ENCODE measurements around the gene PTPRB. TPM values are rescaled to one million over a fixed set of nuclear protein-coding genes. Genes with fewer than 3 reads are reported as not detected.
A peak's percentile ranks its signal among the peaks of the same experiment; 100 is the strongest.

PTPRB gene
- total RNA-seq, 1 experiment from 2014 or later: 0.33 TPM

DNA sequence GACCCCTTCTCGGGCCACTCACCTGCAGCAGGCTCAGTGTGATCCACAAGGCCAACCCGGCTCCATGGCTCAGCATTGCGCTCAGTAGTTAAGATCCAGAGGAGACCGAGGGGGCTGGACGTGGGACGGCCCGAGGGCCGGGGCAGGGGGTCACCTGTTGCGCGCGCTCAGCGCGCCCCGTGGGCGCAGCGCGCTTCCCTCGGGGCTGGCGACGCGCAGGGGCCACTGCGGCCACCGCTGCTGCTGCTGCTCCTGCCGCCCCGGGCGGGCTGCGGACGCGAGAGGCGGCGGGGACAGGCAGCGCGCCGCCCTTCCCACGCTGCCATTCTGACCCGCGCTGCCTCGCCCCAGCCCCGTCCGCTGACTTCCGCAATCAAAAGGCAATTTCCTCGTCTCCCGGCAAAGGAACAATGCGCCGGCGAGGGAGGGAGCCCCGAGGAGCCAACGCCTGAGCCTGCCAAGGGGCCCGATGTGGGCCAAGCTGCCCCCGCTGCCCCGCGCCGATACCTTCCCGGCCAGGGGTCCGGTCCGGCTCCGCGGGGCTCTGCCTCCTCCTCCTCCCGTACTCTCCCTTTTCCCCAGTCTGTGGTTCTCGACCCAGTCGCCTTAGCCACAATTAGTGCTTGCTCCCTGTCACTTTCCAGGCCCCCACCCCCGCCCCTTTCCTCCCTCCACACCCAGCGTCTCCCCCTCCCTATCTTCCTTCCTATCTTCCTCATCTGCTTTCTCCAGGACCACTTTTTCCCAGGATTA, 27.3 kb downstream of the PTPRB start:
- no peaks in the 10 kb centered on the region for H3K9me3 ChIP-seq (ENCODE audit: control insufficient read depth, insufficient read depth, low read depth, low read length)
- H3K27me3 ChIP-seq (ENCODE audit: control insufficient read depth, insufficient read depth, low read length): peaks cover 13% of the 10 kb centered on the region
- intact Hi-C loops (cut with micrococcal nuclease; ENCODE audit: unreplicated experiment) (no loop called here), in situ Hi-C loops (cut with HindIII; ENCODE audit: low pct_unique_long_range_greater_than_20kb, low sequenced_read_pairs) (no loop called here)
- ChIA-PET CTCF (interaction anchor here (0.6 kb wide), 1 partner anchor 124 kb away, joined by 6 read pairs; no protein-coding TSS in a partner anchor), POLR2A (no interaction called here)
- H3K27ac ChIP-seq (ENCODE audit: low read length): no peak overlapping the region
- H3K4me3 ChIP-seq (ENCODE audit: low read depth in 2 of 2, low read length in 2 of 2): peak overlapping the region; percentile 44 to 50
- H3K4me1 ChIP-seq (ENCODE audit: control insufficient read depth, insufficient read depth, low read length): peaks cover 3% of the 10 kb centered on the region; the same call in 1 of the 2 replicates
- ATAC-seq: peak; percentile 84
- no peak for TF ChIP-seq CTCF (IDR thresholded peaks at IDR 0.05)
- no peak for TF ChIP-seq SIN3A (IDR thresholded peaks at IDR 0.05; ENCODE audit: borderline replicate concordance, insufficient read depth, low read depth, low read length)
- no peak for TF ChIP-seq POLR2AphosphoS5 (IDR thresholded peaks at IDR 0.05; ENCODE audit: low read depth, low read length)
- no peak for TF ChIP-seq TCF7L2 (IDR thresholded peaks at IDR 0.05; ENCODE audit: low read depth, low read length)
- no TSS peak for BruUV-seq (replicated peaks)
- no peaks in the 10 kb centered on the region for H3K36me3 ChIP-seq (ENCODE audit: control insufficient read depth, insufficient read depth, low read length)
- DNase-seq (ENCODE audit: low read depth, low spot score): no peak

DNA sequence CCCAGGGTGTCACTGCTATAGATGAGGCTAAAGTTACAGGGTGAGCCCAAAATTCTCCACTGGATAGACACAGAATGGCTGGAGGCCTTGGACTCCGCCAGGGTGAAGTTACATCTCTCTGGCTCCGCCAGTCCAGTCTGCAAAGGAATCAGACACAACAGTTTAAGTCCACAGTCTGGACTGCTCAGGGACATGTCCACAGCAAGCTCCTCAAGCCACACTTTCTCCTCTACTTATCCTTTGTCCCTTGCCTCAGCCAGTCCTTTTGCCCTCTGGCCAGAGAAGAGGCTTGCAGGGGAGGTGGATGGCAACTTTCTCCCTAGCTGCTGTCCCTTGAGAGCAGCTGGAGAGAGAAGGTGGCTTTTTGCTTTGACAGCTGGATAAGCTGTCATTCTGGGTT, 28.0 kb downstream of the PTPRB start:
- BruUV-seq (replicated peaks): no TSS peak
- Histone ChIP-seq H3K27ac (ENCODE audit: low read length) (no peak overlapping the region), H3K36me3 (ENCODE audit: control insufficient read depth, insufficient read depth, low read length) (no peaks in the 10 kb centered on the region), H3K4me1 (ENCODE audit: control insufficient read depth, insufficient read depth, low read length) (peaks cover 3% of the 10 kb centered on the region; the same call in 1 of the 2 replicates), H3K9me3 (ENCODE audit: control insufficient read depth, insufficient read depth, low read depth, low read length) (no peaks in the 10 kb centered on the region), H3K4me3 (ENCODE audit: low read depth in 2 of 2, low read length in 2 of 2) (peak overlapping the region; percentile 44 to 50; a peak in 2 of 4 replicates), H3K27me3 (ENCODE audit: control insufficient read depth, insufficient read depth, low read length) (peaks cover 13% of the 10 kb centered on the region)
- peak; percentile 62 for ATAC-seq
- ChIA-PET POLR2A (no interaction called here), CTCF (interaction anchor here (0.6 kb wide), 1 partner anchor 124 kb away, joined by 6 read pairs; no protein-coding TSS in a partner anchor)
- in situ Hi-C loops (cut with HindIII; ENCODE audit: low pct_unique_long_range_greater_than_20kb, low sequenced_read_pairs): no loop called here
- intact Hi-C loops (cut with micrococcal nuclease; ENCODE audit: unreplicated experiment): no loop called here
- TF ChIP-seq, protein P1, sequence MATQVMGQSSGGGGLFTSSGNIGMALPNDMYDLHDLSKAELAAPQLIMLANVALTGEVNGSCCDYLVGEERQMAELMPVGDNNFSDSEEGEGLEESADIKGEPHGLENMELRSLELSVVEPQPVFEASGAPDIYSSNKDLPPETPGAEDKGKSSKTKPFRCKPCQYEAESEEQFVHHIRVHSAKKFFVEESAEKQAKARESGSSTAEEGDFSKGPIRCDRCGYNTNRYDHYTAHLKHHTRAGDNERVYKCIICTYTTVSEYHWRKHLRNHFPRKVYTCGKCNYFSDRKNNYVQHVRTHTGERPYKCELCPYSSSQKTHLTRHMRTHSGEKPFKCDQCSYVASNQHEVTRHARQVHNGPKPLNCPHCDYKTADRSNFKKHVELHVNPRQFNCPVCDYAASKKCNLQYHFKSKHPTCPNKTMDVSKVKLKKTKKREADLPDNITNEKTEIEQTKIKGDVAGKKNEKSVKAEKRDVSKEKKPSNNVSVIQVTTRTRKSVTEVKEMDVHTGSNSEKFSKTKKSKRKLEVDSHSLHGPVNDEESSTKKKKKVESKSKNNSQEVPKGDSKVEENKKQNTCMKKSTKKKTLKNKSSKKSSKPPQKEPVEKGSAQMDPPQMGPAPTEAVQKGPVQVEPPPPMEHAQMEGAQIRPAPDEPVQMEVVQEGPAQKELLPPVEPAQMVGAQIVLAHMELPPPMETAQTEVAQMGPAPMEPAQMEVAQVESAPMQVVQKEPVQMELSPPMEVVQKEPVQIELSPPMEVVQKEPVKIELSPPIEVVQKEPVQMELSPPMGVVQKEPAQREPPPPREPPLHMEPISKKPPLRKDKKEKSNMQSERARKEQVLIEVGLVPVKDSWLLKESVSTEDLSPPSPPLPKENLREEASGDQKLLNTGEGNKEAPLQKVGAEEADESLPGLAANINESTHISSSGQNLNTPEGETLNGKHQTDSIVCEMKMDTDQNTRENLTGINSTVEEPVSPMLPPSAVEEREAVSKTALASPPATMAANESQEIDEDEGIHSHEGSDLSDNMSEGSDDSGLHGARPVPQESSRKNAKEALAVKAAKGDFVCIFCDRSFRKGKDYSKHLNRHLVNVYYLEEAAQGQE (IDR thresholded peaks at IDR 0.05; ENCODE audit: insufficient read depth in 1 of 2, low read depth in 2 of 2, low read length in 1 of 2): no peak
- TF ChIP-seq SIN3A (IDR thresholded peaks at IDR 0.05; ENCODE audit: borderline replicate concordance, insufficient read depth, low read depth, low read length): no peak
- TF ChIP-seq POLR2AphosphoS5 (IDR thresholded peaks at IDR 0.05; ENCODE audit: low read depth, low read length): no peak
- no peak for TF ChIP-seq CTCF (IDR thresholded peaks at IDR 0.05)
- no peak for TF ChIP-seq TCF7L2 (IDR thresholded peaks at IDR 0.05; ENCODE audit: low read depth, low read length)
- no peak for DNase-seq (ENCODE audit: low read depth, low spot score)

Measured in Panc1 (cell line).